GM23338 (cell line): Measurements from ENCODE around the gene CDH20. TPM values are rescaled to one million over a fixed set of nuclear protein-coding genes. Genes with fewer than 3 reads are reported as not detected.

ENCODE experiments used
- ATAC-seq: fragments of 200-7000 bp; cut with Tn5 transposase; 3 replicates; pipeline ENCODE4 v1.9.1; 2020
- DNase-seq: peaks from one replicate; pipeline ENCODE4 v3.0.0-alpha.2; 2015; ENCODE audit warnings: low spot score
- H2AFZ ChIP-seq: fragments of 200-600 bp; sonication (generic); 2 replicates; pipeline ENCODE4 v1.8.0; 2016; ENCODE audit warnings: antibody characterized with exemption, mild to moderate bottlenecking, moderate library complexity
- H3F3A ChIP-seq: fragments of 200-600 bp; sonication (generic); replicated peaks from 2 replicates; pipeline ENCODE4 v1.8.0; 2017; ENCODE audit warnings: antibody characterized with exemption, mixed run types, low read depth
- H3K27ac ChIP-seq: fragments of 200-600 bp; sonication (generic); 2 replicates; pipeline ENCODE4 v1.6.1; 2016; ENCODE audit warnings: low read depth
- H3K27me3 ChIP-seq: fragments of 200-600 bp; sonication (generic); 2 replicates; pipeline ENCODE4 v1.8.0; 2016; ENCODE audit warnings: mild to moderate bottlenecking, mixed run types, moderate library complexity; ENCODE audit not compliant: insufficient read depth
- H3K36me3 ChIP-seq: fragments of 200-600 bp; sonication (generic); 2 replicates; pipeline ENCODE4 v1.8.0; 2016; ENCODE audit warnings: mild to moderate bottlenecking; ENCODE audit not compliant: insufficient read depth
- H3K4me1 ChIP-seq: fragments of 200-600 bp; sonication (generic); 2 replicates; pipeline ENCODE4 v1.8.0; 2016; ENCODE audit warnings: mild to moderate bottlenecking, moderate library complexity; ENCODE audit not compliant: insufficient read depth
- H3K4me2 ChIP-seq: fragments of 200-600 bp; sonication (generic); 2 replicates; pipeline ENCODE4 v1.7.1; 2017; ENCODE audit warnings: mixed run types
- H3K4me3 ChIP-seq: fragments of 200-600 bp; sonication (generic); 2 replicates; pipeline ENCODE4 v1.6.1; 2016; ENCODE audit warnings: mixed run types
- H3K79me2 ChIP-seq: fragments of 200-600 bp; sonication (generic); replicated peaks from 2 replicates; pipeline ENCODE4 v1.8.0; 2017; ENCODE audit warnings: mild to moderate bottlenecking; ENCODE audit not compliant: insufficient read depth
- H3K9me2 ChIP-seq: fragments of 200-600 bp; sonication (generic); 2 replicates; pipeline ENCODE4 v1.8.0; 2017; ENCODE audit not compliant: insufficient read depth
- H4K20me1 ChIP-seq: fragments of 200-600 bp; sonication (generic); replicated peaks from 2 replicates; pipeline ENCODE4 v1.8.0; 2017; ENCODE audit warnings: mild to moderate bottlenecking; ENCODE audit not compliant: insufficient read depth
- H3K27ac Mint-ChIP-seq: 2 replicates; pipeline ENCODE4 v1.8.0; 2020; ENCODE audit warnings: inconsistent platforms, mild to moderate bottlenecking, moderate library complexity, mixed read lengths
- H3K27me3 Mint-ChIP-seq: 3 replicates; pipeline ENCODE4 v1.8.0; 2022; ENCODE audit warnings: low read depth, mild to moderate bottlenecking, moderate library complexity, mixed read lengths, inconsistent platforms; ENCODE audit not compliant: insufficient read depth, poor library complexity
- H3K36me3 Mint-ChIP-seq: 3 replicates; pipeline ENCODE4 v1.8.0; 2021; ENCODE audit warnings: low read depth, mild to moderate bottlenecking, inconsistent platforms, moderate library complexity, mixed read lengths
- H3K4me1 Mint-ChIP-seq: 3 replicates; pipeline ENCODE4 v1.8.0; 2020; ENCODE audit warnings: mild to moderate bottlenecking, inconsistent platforms, mixed read lengths
- H3K4me3 Mint-ChIP-seq: 3 replicates; pipeline ENCODE4 v1.8.0; 2021; ENCODE audit warnings: moderate library complexity, mild to moderate bottlenecking, inconsistent platforms, mixed read lengths
- H3K9me3 Mint-ChIP-seq: 3 replicates; pipeline ENCODE4 v1.8.0; 2020; ENCODE audit warnings: moderate library complexity, mild to moderate bottlenecking, inconsistent platforms, mixed read lengths
- CREB1 ChIP-seq: fragments of 250-450 bp; sonication (Bioruptor Pico); IDR thresholded peaks from 2 replicates; pipeline ENCODE4 v1.5.0; 2020; ENCODE audit warnings: low read depth, mild to moderate bottlenecking, moderate library complexity
- EZH2 ChIP-seq: fragments of 200-600 bp; sonication (generic); IDR thresholded peaks from one replicate; pipeline ENCODE4 v1.8.0; 2017; ENCODE audit warnings: antibody characterized with exemption, mild to moderate bottlenecking, low read depth; ENCODE audit not compliant: unreplicated experiment
- JUNB ChIP-seq: IDR thresholded peaks from one replicate; pipeline ENCODE4 v1.6.1; 2016; ENCODE audit warnings: antibody characterized with exemption; ENCODE audit not compliant: unreplicated experiment
- REST ChIP-seq: IDR thresholded peaks from one replicate; pipeline ENCODE4 v1.6.1; 2018; ENCODE audit warnings: antibody characterized with exemption; ENCODE audit not compliant: unreplicated experiment
- STAT1 ChIP-seq: IDR thresholded peaks from one replicate; pipeline ENCODE4 v1.6.1; 2016; ENCODE audit warnings: antibody characterized with exemption; ENCODE audit not compliant: unreplicated experiment
- ZNF331 ChIP-seq: fragments of 250-450 bp; sonication (Bioruptor Pico); IDR thresholded peaks from 2 replicates; pipeline ENCODE4 v1.5.0; 2020; ENCODE audit warnings: low read depth, mild to moderate bottlenecking, moderate library complexity
- polyA plus RNA-seq: library from polyadenylated mRNA; unstranded; fragments of >200 nt; fragmentation: Nextera tagmentation; extraction: Ambion mirVana; gene quantifications from 2 replicates; pipeline ENCODE4 v1.2.1, GENCODE V29; 2016
- total RNA-seq: library from RNA; depleted of rRNA; stranded (reverse); fragments of >200 nt; shearing (Covaris generic); gene quantifications from 2 replicates; pipeline ENCODE4 v1.2.3, GENCODE V29; 2014
- TF ChIP-seq, protein P1 (sequence below): fragments of 250-450 bp; sonication (Bioruptor Pico); IDR thresholded peaks from 2 replicates; pipeline ENCODE4 v1.5.0; 2020; ENCODE audit warnings: mild to moderate bottlenecking, moderate library complexity

The CDH20 gene
- total and polyA plus RNA-seq, 2 experiments from 2014 or later, result 1.0 TPM; not detected in 1

DNA sequence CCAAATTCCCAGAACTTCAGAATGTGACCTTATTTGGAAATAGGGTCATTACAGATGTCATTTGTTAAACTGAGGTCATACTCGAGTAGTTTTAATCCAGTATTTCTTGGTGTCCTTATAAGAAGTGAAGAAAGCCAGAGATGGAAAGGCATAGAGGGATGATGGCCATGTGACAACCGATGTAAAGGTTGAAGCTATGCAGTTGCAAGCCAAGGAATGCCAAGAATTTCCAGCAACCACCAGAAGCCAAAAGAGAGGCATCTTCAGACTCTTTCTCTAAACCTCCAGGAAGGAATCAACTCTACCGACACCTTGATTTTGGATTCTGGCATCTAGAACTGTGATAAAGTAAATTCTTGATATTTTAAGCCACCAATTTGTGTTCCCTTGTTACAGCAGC lies 242.2 kb downstream of the CDH20 start:
- no peak overlapping the region for H3K27ac ChIP-seq
- no peak overlapping the region for H2AFZ ChIP-seq
- no peak overlapping the region for H3K4me2 ChIP-seq
- no peaks in the 10 kb centered on the region; the same call in 2 of the 3 replicates for H3K36me3 Mint-ChIP-seq
- no peaks in the 10 kb centered on the region for H3K27me3 ChIP-seq
- H3K27me3 Mint-ChIP-seq, result peaks cover 2% of the 10 kb centered on the region
- H3K4me3 ChIP-seq, result no peak overlapping the region
- peaks cover 8% of the 10 kb centered on the region for H3K4me1 Mint-ChIP-seq
- H4K20me1 ChIP-seq, result no peaks in the 10 kb centered on the region
- TF ChIP-seq JUNB (no peak), STAT1 (no peak), EZH2 (no peak), ZNF331 (CRISPR knock-in tag) (no peak), CREB1 (CRISPR knock-in tag) (no peak), REST (no peak)
- TF ChIP-seq, protein P1, sequence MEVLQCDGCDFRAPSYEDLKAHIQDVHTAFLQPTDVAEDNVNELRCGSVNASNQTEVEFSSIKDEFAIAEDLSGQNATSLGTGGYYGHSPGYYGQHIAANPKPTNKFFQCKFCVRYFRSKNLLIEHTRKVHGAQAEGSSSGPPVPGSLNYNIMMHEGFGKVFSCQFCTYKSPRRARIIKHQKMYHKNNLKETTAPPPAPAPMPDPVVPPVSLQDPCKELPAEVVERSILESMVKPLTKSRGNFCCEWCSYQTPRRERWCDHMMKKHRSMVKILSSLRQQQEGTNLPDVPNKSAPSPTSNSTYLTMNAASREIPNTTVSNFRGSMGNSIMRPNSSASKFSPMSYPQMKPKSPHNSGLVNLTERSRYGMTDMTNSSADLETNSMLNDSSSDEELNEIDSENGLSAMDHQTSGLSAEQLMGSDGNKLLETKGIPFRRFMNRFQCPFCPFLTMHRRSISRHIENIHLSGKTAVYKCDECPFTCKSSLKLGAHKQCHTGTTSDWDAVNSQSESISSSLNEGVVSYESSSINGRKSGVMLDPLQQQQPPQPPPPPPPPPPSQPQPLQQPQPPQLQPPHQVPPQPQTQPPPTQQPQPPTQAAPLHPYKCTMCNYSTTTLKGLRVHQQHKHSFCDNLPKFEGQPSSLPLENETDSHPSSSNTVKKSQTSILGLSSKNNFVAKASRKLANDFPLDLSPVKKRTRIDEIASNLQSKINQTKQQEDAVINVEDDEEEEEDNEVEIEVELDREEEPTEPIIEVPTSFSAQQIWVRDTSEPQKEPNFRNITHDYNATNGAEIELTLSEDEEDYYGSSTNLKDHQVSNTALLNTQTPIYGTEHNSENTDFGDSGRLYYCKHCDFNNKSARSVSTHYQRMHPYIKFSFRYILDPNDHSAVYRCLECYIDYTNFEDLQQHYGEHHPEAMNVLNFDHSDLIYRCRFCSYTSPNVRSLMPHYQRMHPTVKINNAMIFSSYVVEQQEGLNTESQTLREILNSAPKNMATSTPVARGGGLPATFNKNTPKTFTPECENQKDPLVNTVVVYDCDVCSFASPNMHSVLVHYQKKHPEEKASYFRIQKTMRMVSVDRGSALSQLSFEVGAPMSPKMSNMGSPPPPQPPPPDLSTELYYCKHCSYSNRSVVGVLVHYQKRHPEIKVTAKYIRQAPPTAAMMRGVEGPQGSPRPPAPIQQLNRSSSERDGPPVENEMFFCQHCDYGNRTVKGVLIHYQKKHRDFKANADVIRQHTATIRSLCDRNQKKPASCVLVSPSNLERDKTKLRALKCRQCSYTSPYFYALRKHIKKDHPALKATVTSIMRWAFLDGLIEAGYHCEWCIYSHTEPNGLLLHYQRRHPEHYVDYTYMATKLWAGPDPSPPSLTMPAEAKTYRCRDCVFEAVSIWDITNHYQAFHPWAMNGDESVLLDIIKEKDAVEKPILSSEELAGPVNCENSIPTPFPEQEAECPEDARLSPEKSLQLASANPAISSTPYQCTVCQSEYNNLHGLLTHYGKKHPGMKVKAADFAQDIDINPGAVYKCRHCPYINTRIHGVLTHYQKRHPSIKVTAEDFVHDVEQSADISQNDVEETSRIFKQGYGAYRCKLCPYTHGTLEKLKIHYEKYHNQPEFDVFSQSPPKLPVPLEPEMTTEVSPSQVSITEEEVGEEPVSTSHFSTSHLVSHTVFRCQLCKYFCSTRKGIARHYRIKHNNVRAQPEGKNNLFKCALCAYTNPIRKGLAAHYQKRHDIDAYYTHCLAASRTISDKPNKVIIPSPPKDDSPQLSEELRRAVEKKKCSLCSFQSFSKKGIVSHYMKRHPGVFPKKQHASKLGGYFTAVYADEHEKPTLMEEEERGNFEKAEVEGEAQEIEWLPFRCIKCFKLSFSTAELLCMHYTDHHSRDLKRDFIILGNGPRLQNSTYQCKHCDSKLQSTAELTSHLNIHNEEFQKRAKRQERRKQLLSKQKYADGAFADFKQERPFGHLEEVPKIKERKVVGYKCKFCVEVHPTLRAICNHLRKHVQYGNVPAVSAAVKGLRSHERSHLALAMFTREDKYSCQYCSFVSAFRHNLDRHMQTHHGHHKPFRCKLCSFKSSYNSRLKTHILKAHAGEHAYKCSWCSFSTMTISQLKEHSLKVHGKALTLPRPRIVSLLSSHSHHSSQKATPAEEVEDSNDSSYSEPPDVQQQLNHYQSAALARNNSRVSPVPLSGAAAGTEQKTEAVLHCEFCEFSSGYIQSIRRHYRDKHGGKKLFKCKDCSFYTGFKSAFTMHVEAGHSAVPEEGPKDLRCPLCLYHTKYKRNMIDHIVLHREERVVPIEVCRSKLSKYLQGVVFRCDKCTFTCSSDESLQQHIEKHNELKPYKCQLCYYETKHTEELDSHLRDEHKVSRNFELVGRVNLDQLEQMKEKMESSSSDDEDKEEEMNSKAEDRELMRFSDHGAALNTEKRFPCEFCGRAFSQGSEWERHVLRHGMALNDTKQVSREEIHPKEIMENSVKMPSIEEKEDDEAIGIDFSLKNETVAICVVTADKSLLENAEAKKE, result peak; percentile 91
- H3K4me1 ChIP-seq, result 0 out of 2 replicates have a peak, but pooled peaks cover 5% of the 10 kb centered on the region
- peaks cover 4% of the 10 kb centered on the region; the same call in 1 of the 3 replicates for H3K9me3 Mint-ChIP-seq
- H3K79me2 ChIP-seq, result no peaks in the 10 kb centered on the region
- no peak overlapping the region for H3K27ac Mint-ChIP-seq
- ATAC-seq (peak; percentile 39; the same call in 1 of the 3 replicates), DNase-seq (peak; percentile 64)
- no peaks in the 10 kb centered on the region for H3K36me3 ChIP-seq
- H3K4me3 Mint-ChIP-seq, result no peak overlapping the region
- H3F3A ChIP-seq, result no peaks in the 10 kb centered on the region
- peaks cover 19% of the 10 kb centered on the region for H3K9me2 ChIP-seq
